ENCODE measurements around the gene ATP5MG. TPM values are rescaled to one million over a fixed set of nuclear protein-coding genes. Genes with fewer than 3 reads are reported as not detected.

The ATP5MG gene
- total RNA-seq, 1 experiment from 2014 or later = 205 TPM

DNA sequence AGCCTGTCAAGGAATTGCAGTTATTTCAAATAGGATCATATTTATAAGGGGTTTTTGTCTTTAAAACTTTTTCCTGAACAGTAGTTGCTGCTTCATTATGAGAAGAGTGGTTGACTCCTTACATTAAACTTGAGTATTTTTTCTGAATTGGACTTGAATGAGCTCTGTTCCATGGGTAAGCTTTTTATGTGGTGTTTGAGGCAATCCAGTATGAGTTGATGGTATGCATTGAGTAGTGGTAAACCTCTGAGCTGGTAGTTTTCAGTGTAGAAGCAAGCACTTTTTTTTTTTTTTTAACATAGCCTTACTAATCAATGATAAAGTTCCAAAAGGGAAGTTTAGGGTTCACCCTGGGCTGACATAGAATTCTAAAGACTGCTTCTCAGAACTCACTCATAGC is 38.2 kb downstream of the ATP5MG start:
- Histone ChIP-seq H3K4me2 (ENCODE audit: low read length) (no peak overlapping the region), H3K27ac (ENCODE audit: low read depth, low read length) (no peak overlapping the region), H2AFZ (ENCODE audit: low read depth, low read length, poor library complexity, severe bottlenecking) (no peak overlapping the region), H3K9me2 (ENCODE audit: insufficient read depth) (no peaks in the 10 kb centered on the region), H3K27me3 (ENCODE audit: insufficient read depth, low read length) (no peaks in the 10 kb centered on the region), H3K9me3 (ENCODE audit: control insufficient read depth in 1 of 2, insufficient read depth in 1 of 2, low read depth in 1 of 2, low read length in 2 of 2) (no peaks in the 10 kb centered on the region), H3K36me3 (ENCODE audit: control insufficient read depth in 1 of 2, insufficient read depth in 2 of 2, low read length in 2 of 2) (no peaks in the 10 kb centered on the region), H3K79me2 (ENCODE audit: insufficient read depth, low read length) (peaks cover 81% of the 10 kb centered on the region), H3K4me1 (ENCODE audit: control insufficient read depth in 1 of 2, insufficient read depth in 2 of 2, low read length in 2 of 2) (peaks cover 14 to 33% of the 10 kb centered on the region in 2 experiments), H3K4me3 (replicated peaks in 1 of 2; ENCODE audit: low read depth in 1 of 2, low read length in 2 of 2) (no peak overlapping the region), H3K9ac (ENCODE audit: low read length) (no peak overlapping the region), H4K20me1 (ENCODE audit: insufficient read depth) (peaks cover 22% of the 10 kb centered on the region)
- ChIA-PET CTCF (no interaction called here), RAD21 (ENCODE audit: low non-redundant PET in 1 of 2, low total read pairs in 2 of 2, uncharacterized antibody in 2 of 2, unreplicated experiment in 2 of 2) (no interaction called here), POLR2A (no interaction called here)
- BruUV-seq (replicated peaks) = no TSS peak
- intact Hi-C loops (cut with micrococcal nuclease) = no loop called here
- TF ChIP-seq JUND (IDR thresholded peaks at IDR 0.05) = no peak
- TF ChIP-seq POLR2AphosphoS5 (IDR thresholded peaks at IDR 0.05; ENCODE audit: low read depth, low read length) = no peak
- TF ChIP-seq TCF7L2 (IDR thresholded peaks at IDR 0.05; ENCODE audit: borderline replicate concordance, extremely low read depth, insufficient read depth, insufficient read length) = no peak
- no peak for TF ChIP-seq SRF (IDR thresholded peaks at IDR 0.05; ENCODE audit: low read depth)
- TF ChIP-seq, protein P1, sequence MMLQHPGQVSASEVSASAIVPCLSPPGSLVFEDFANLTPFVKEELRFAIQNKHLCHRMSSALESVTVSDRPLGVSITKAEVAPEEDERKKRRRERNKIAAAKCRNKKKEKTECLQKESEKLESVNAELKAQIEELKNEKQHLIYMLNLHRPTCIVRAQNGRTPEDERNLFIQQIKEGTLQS (IDR thresholded peaks at IDR 0.05) = no peak
- TF ChIP-seq, protein P2, sequence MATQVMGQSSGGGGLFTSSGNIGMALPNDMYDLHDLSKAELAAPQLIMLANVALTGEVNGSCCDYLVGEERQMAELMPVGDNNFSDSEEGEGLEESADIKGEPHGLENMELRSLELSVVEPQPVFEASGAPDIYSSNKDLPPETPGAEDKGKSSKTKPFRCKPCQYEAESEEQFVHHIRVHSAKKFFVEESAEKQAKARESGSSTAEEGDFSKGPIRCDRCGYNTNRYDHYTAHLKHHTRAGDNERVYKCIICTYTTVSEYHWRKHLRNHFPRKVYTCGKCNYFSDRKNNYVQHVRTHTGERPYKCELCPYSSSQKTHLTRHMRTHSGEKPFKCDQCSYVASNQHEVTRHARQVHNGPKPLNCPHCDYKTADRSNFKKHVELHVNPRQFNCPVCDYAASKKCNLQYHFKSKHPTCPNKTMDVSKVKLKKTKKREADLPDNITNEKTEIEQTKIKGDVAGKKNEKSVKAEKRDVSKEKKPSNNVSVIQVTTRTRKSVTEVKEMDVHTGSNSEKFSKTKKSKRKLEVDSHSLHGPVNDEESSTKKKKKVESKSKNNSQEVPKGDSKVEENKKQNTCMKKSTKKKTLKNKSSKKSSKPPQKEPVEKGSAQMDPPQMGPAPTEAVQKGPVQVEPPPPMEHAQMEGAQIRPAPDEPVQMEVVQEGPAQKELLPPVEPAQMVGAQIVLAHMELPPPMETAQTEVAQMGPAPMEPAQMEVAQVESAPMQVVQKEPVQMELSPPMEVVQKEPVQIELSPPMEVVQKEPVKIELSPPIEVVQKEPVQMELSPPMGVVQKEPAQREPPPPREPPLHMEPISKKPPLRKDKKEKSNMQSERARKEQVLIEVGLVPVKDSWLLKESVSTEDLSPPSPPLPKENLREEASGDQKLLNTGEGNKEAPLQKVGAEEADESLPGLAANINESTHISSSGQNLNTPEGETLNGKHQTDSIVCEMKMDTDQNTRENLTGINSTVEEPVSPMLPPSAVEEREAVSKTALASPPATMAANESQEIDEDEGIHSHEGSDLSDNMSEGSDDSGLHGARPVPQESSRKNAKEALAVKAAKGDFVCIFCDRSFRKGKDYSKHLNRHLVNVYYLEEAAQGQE (IDR thresholded peaks at IDR 0.05; ENCODE audit: low read depth) = no peak
- TF ChIP-seq EGR1 (IDR thresholded peaks at IDR 0.05; ENCODE audit: low read depth) = no peak
- TF ChIP-seq CTCF (IDR thresholded peaks at IDR 0.05 in 2 of 3, conservative IDR thresholded peaks at IDR 0.05 in 1 of 3; ENCODE audit: borderline replicate concordance in 1 of 3, insufficient read depth in 1 of 3, low read depth in 2 of 3, low read length in 2 of 3) = no peak
- TF ChIP-seq, protein P3, sequence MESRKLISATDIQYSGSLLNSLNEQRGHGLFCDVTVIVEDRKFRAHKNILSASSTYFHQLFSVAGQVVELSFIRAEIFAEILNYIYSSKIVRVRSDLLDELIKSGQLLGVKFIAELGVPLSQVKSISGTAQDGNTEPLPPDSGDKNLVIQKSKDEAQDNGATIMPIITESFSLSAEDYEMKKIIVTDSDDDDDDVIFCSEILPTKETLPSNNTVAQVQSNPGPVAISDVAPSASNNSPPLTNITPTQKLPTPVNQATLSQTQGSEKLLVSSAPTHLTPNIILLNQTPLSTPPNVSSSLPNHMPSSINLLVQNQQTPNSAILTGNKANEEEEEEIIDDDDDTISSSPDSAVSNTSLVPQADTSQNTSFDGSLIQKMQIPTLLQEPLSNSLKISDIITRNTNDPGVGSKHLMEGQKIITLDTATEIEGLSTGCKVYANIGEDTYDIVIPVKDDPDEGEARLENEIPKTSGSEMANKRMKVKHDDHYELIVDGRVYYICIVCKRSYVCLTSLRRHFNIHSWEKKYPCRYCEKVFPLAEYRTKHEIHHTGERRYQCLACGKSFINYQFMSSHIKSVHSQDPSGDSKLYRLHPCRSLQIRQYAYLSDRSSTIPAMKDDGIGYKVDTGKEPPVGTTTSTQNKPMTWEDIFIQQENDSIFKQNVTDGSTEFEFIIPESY (IDR thresholded peaks at IDR 0.05; ENCODE audit: extremely low read depth, insufficient replicate concordance, low read length) = no peak
- DNase-seq (ENCODE audit: low read depth, low spot score) (no peak), ATAC-seq (no peak)
